ENCODE measurements around the gene TLR8.

The TLR8 gene

DNA sequence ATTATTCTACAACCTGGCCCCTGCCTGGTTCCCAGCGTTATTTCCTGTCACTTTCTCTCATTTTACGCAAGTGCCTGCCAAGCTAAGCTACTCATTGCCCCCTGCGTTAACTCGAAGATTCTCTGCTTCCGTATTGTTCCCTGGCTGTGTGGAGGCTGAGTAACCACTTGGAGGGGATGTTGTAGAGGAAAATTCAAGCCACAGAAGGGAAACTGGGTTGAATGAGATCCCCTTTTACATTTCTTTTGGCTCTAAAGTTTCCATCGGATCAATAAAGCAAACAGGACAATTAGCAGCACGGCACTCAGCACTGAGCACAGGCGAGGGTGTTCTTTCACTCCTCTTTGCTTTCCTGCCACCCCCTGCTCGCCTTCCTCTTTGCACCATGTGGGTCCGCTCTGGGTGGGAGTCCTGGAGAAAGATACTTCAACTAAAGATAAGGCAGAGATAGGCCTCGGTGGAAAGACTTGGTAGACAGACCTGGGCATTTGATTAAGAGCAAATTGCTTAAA lies 64.3 kb downstream of the TLR8 start:
- no peak for DNase-seq

DNA sequence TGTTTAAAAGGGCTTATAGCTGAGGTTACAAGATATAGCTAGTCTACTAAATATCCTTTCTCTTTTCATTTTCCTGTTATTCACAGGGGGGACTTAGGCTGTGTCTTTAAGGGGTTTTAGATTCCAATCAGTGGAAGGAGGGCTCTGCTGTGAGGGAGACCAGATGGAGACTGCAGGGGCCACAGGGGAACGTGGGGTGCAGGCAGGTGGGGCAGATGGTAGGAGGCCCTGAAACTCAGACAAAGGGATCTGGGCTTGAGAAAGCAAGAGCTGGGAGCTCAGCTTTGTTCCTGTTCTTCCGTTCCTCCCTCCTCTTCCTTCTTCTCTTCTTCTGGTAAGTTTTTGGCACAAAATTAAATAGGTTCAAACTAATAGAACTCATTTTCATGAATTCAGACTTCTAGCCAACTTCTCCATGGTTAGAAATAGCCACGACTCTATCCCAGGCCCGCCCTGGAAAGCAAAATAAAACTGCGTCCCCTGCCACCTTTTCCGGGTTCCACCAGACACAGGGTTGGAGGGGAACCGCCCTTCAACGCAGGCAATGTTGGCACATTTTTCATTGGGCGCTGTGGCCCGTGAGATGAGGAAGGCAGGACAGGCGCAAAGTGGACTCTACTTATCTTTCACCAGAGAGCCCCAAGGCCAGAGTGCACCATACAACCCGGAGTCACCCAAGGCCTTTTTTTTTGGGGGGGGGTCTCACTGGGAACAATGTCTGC lies 65.0 kb downstream of the TLR8 start:
- no peak for DNase-seq

DNA sequence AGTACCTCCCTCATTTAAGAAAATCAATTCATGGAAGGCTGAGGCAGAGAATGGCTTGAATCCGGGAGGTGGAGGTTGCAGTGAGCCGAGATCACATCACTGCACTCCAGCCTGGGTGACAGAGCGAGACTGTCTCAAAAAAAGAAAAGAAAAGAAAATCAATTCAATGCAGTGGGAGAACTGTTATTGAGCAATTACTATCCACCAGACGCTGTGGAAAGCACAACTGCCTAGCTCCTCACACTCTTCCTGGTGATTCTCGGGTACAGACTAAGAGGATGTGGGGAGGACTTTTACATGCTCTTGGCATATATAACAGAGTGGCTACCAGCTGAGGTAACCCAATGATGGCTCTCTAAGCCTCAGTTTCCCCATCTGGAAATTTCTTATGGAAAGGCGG lies 65.8 kb downstream of the TLR8 start:
- DNase-seq: no peak

Data from stimulated activated CD4-positive, alpha-beta T cell treated with anti-CD3 and anti-CD28 coated beads, Interleukin-12 subunit alpha, Interleukin-12 subunit beta, amount 100 ng/mL, for 4 hours (primary cell).